GM23248 (cell line): ENCODE measurements around the gene NLGN4X. TPM values are rescaled to one million over a fixed set of nuclear protein-coding genes. Genes with fewer than 3 reads are reported as not detected.

Experiments
- DNase-seq: peaks from one replicate; pipeline ENCODE4 v3.0.0-alpha.2; 2015
- H2AFZ ChIP-seq: fragments of 200-600 bp; sonication (generic); 2 replicates; pipeline ENCODE4 v1.6.1; 2016; ENCODE audit warnings: antibody characterized with exemption
- H3F3A ChIP-seq: fragments of 200-600 bp; sonication (generic); 2 replicates; pipeline ENCODE4 v1.6.1; 2016; ENCODE audit warnings: mild to moderate bottlenecking, antibody characterized with exemption, mixed run types; ENCODE audit not compliant: insufficient read depth
- H3K27ac ChIP-seq: fragments of 200-600 bp; sonication (generic); 2 replicates; pipeline ENCODE4 v1.5.1; 2016; ENCODE audit warnings: mild to moderate bottlenecking
- H3K27me3 ChIP-seq: fragments of 200-600 bp; sonication (generic); replicated peaks from 2 replicates; pipeline ENCODE4 v1.6.1; 2016; ENCODE audit warnings: mild to moderate bottlenecking; ENCODE audit not compliant: insufficient read depth
- H3K36me3 ChIP-seq: fragments of 200-600 bp; sonication (generic); 2 replicates; pipeline ENCODE4 v1.6.1; 2016; ENCODE audit warnings: low read depth, mild to moderate bottlenecking
- H3K4me1 ChIP-seq: fragments of 200-600 bp; sonication (generic); 2 replicates; pipeline ENCODE4 v1.6.1; 2016; ENCODE audit warnings: mild to moderate bottlenecking; ENCODE audit not compliant: insufficient read depth
- H3K4me2 ChIP-seq: fragments of 200-600 bp; sonication (generic); one replicate; pipeline ENCODE4 v1.6.1; 2016; ENCODE audit warnings: mild to moderate bottlenecking; ENCODE audit not compliant: unreplicated experiment
- H3K4me3 ChIP-seq: fragments of 200-600 bp; sonication (generic); 2 replicates; pipeline ENCODE4 v1.5.1; 2016; ENCODE audit warnings: mild to moderate bottlenecking
- H3K79me2 ChIP-seq: fragments of 200-600 bp; sonication (generic); 2 replicates; pipeline ENCODE4 v1.6.1; 2016; ENCODE audit warnings: mild to moderate bottlenecking; ENCODE audit not compliant: insufficient read depth
- H3K9ac ChIP-seq: fragments of 200-600 bp; sonication (generic); 2 replicates; pipeline ENCODE4 v1.6.1; 2016; ENCODE audit warnings: mild to moderate bottlenecking
- H3K9me2 ChIP-seq: fragments of 200-600 bp; sonication (generic); 2 replicates; pipeline ENCODE4 v1.6.1; 2016; ENCODE audit warnings: mixed run types, mild to moderate bottlenecking, moderate library complexity; ENCODE audit not compliant: insufficient read depth
- H3K9me3 ChIP-seq: fragments of 200-600 bp; sonication (generic); one replicate; pipeline ENCODE4 v1.6.1; 2017; ENCODE audit warnings: low read depth
- H4K20me1 ChIP-seq: fragments of 200-600 bp; sonication (generic); 2 replicates; pipeline ENCODE4 v1.6.0; 2016; ENCODE audit not compliant: insufficient read depth
- EZH2 ChIP-seq: fragments of 200-600 bp; sonication (generic); IDR thresholded peaks from 2 replicates; pipeline ENCODE4 v1.6.1; 2018; ENCODE audit warnings: antibody characterized with exemption, mild to moderate bottlenecking; ENCODE audit not compliant: insufficient read depth, poor library complexity, severe bottlenecking
- EZH2phosphoT487 ChIP-seq: fragments of 200-600 bp; sonication (generic); IDR thresholded peaks from 2 replicates; pipeline ENCODE4 v1.6.1; 2018; ENCODE audit warnings: antibody characterized with exemption, moderate library complexity, mild to moderate bottlenecking, low read depth; ENCODE audit not compliant: insufficient read depth
- WGBS, 2 experiments: methylation state at CpG; one replicate each; pipeline ENCODE4 v1.1.6; 2015 to 2017; ENCODE audit warnings: low lambda C conversion rate in 2 of 2, low coverage in 1 of 2; ENCODE audit errors: missing lambda C conversion rate in 2 of 2; 5-methylcytosine and 5-hydroxymethylcytosine counted together
- in situ Hi-C: fragments of 300-500 bp; cut with MboI; formaldehyde crosslinking; loops from 2 replicates; pipeline ENCODE4 v1.15.0; 2020
- polyA plus RNA-seq: library from polyadenylated mRNA; unstranded; fragments of >200 nt; fragmentation: Nextera tagmentation; extraction: Ambion mirVana; gene quantifications from 2 replicates; pipeline ENCODE4 v1.2.1, GENCODE V29; 2016
- total RNA-seq: library from RNA; depleted of rRNA; stranded (reverse); fragments of >200 nt; shearing (Covaris generic); gene quantifications from 2 replicates; pipeline ENCODE4 v1.2.3, GENCODE V29; 2014

Gene NLGN4X
- total and polyA plus RNA-seq, 2 experiments from 2014 or later = not detected

GRCh38 chrX:6029014-6029413 lies 199.7 kb downstream of the NLGN4X start:
- Histone ChIP-seq H3K9me2 (no peaks in the 10 kb centered on the region), H3K4me1 (no peaks in the 10 kb centered on the region), H4K20me1 (no peaks in the 10 kb centered on the region), H3K27ac (no peak overlapping the region), H3K9me3 (no peaks in the 10 kb centered on the region), H3K4me2 (no peak overlapping the region), H3K27me3 (no peaks in the 10 kb centered on the region), H3K79me2 (no peaks in the 10 kb centered on the region), H2AFZ (no peak overlapping the region), H3K36me3 (no peaks in the 10 kb centered on the region), H3K4me3 (no peak overlapping the region), H3K9ac (no peak overlapping the region), H3F3A (no peaks in the 10 kb centered on the region)
- 41 to 46% methylated on average over 11 of the region's 11 CpGs for WGBS, 2 experiments
- in situ Hi-C loops = no loop called here
- TF ChIP-seq EZH2 (no peak), EZH2phosphoT487 (no peak)
- no peak for DNase-seq

GRCh38 chrX:6026980-6027379 lies 201.7 kb downstream of the NLGN4X start:
- Histone ChIP-seq H3K9ac (no peak overlapping the region), H3K27ac (no peak overlapping the region), H3K4me3 (no peak overlapping the region), H2AFZ (no peak overlapping the region), H3K27me3 (no peaks in the 10 kb centered on the region), H3F3A (no peaks in the 10 kb centered on the region), H3K4me1 (no peaks in the 10 kb centered on the region), H3K4me2 (no peak overlapping the region), H3K36me3 (no peaks in the 10 kb centered on the region), H4K20me1 (no peaks in the 10 kb centered on the region), H3K9me3 (no peaks in the 10 kb centered on the region), H3K9me2 (no peaks in the 10 kb centered on the region), H3K79me2 (no peaks in the 10 kb centered on the region)
- WGBS, 2 experiments = 37 to 41% methylated on average over 6 of the region's 6 CpGs
- no peak for DNase-seq
- TF ChIP-seq EZH2 (no peak), EZH2phosphoT487 (no peak)
- in situ Hi-C loops = no loop called here

- Histone ChIP-seq H3K79me2 (no peaks in the 10 kb centered on the region), H3K27ac (no peak overlapping the region), H3K4me2 (no peak overlapping the region), H3K9ac (no peak overlapping the region), H3K9me2 (no peaks in the 10 kb centered on the region), H2AFZ (no peak overlapping the region), H3K4me1 (no peaks in the 10 kb centered on the region), H3F3A (no peaks in the 10 kb centered on the region), H4K20me1 (no peaks in the 10 kb centered on the region), H3K27me3 (no peaks in the 10 kb centered on the region), H3K9me3 (no peaks in the 10 kb centered on the region), H3K4me3 (no peak overlapping the region), H3K36me3 (no peaks in the 10 kb centered on the region)
- in situ Hi-C loops = no loop called here
- no peak for TF ChIP-seq EZH2phosphoT487
- no peak for TF ChIP-seq EZH2
- WGBS, 2 experiments = 26 to 28% methylated on average over 7 of the region's 7 CpGs
- no peak for DNase-seq
These were observed 202.2 kb downstream of the NLGN4X start for GRCh38 chrX:6026429-6026828.

- DNase-seq = peak; percentile 1
- no peaks in the 10 kb centered on the region for H3F3A ChIP-seq
- WGBS, 2 experiments = 23 to 34% methylated on average over 4 of the region's 4 CpGs
- no peak overlapping the region for H3K4me3 ChIP-seq
- in situ Hi-C loops = no loop called here
- H4K20me1 ChIP-seq = no peaks in the 10 kb centered on the region
- H3K9ac ChIP-seq = no peak overlapping the region
- H3K4me1 ChIP-seq = no peaks in the 10 kb centered on the region
- no peaks in the 10 kb centered on the region for H3K36me3 ChIP-seq
- no peak overlapping the region for H3K4me2 ChIP-seq
- no peaks in the 10 kb centered on the region for H3K9me2 ChIP-seq
- TF ChIP-seq EZH2 (no peak), EZH2phosphoT487 (no peak)
- no peaks in the 10 kb centered on the region for H3K79me2 ChIP-seq
- no peak overlapping the region for H2AFZ ChIP-seq
- H3K27ac ChIP-seq = no peak overlapping the region
- H3K27me3 ChIP-seq = no peaks in the 10 kb centered on the region
- no peaks in the 10 kb centered on the region for H3K9me3 ChIP-seq
These were observed 204.5 kb downstream of the NLGN4X start for GRCh38 chrX:6024204-6024603.
